ENCODE data around the gene PSMC1.

PSMC1 gene

GRCh38 chr14:90274808-90275457 is 18.6 kb downstream of the PSMC1 start:
- DNase-seq (ENCODE audit: low read depth, low spot score), result no peak
- POLR2A ChIA-PET, result no interaction called here
- CTCF ChIA-PET, result no interaction called here
- H3K4me3 ChIP-seq (ENCODE audit: low read depth, low read length), result no peak overlapping the region
- TF ChIP-seq CTCF (IDR thresholded peaks at IDR 0.05; ENCODE audit: insufficient read depth, low read length, missing control alignments), result no peak

- DNase-seq (ENCODE audit: low read depth, low spot score), result no peak
- no peak for TF ChIP-seq CTCF (IDR thresholded peaks at IDR 0.05; ENCODE audit: insufficient read depth, low read length, missing control alignments)
- CTCF ChIA-PET, result no interaction called here
- no peak overlapping the region for H3K4me3 ChIP-seq (ENCODE audit: low read depth, low read length)
- POLR2A ChIA-PET, result interaction anchor here (1.5 kb wide), 1 partner anchor 9 kb away, joined by 6 read pairs; no protein-coding TSS in a partner anchor
These were observed 19.1 kb downstream of the PSMC1 start for GRCh38 chr14:90275458-90275814.

GRCh38 chr14:90275820-90276219 is 19.5 kb downstream of the PSMC1 start:
- no peak overlapping the region for H3K4me3 ChIP-seq (ENCODE audit: low read depth, low read length)
- CTCF ChIA-PET, result no interaction called here
- no peak for DNase-seq (ENCODE audit: low read depth, low spot score)
- no peak for TF ChIP-seq CTCF (IDR thresholded peaks at IDR 0.05; ENCODE audit: insufficient read depth, low read length, missing control alignments)
- POLR2A ChIA-PET, result interaction anchor here (1.5 kb wide), 1 partner anchor 9 kb away, joined by 6 read pairs; no protein-coding TSS in a partner anchor

GRCh38 chr14:90276646-90277367 is 20.5 kb downstream of the PSMC1 start:
- no peak for DNase-seq (ENCODE audit: low read depth, low spot score)
- ChIA-PET CTCF (interaction anchor here (1.5 kb wide), 1 partner anchor 482 kb away, joined by 5 read pairs; no protein-coding TSS in a partner anchor), POLR2A (interaction anchor here (1.5 kb wide), 1 partner anchor 10 kb away, joined by 6 read pairs; no protein-coding TSS in a partner anchor)
- H3K4me3 ChIP-seq (ENCODE audit: low read depth, low read length), result no peak overlapping the region
- no peak for TF ChIP-seq CTCF (IDR thresholded peaks at IDR 0.05; ENCODE audit: insufficient read depth, low read length, missing control alignments)

GRCh38 chr14:90277581-90278198 is 21.3 kb downstream of the PSMC1 start:
- DNase-seq (ENCODE audit: low read depth, low spot score), result no peak
- H3K4me3 ChIP-seq (ENCODE audit: low read depth, low read length), result no peak overlapping the region
- ChIA-PET CTCF (interaction anchor here (1.5 kb wide), 1 partner anchor 481 kb away, joined by 5 read pairs; no protein-coding TSS in a partner anchor), POLR2A (no interaction called here)
- no peak for TF ChIP-seq CTCF (IDR thresholded peaks at IDR 0.05; ENCODE audit: insufficient read depth, low read length, missing control alignments)

Data from AG04449 (cell line).